DND-41 (cell line): ENCODE data around the gene CMBL.

Source experiments
- ATAC-seq: fragments of 200-7000 bp; cut with Tn5 transposase; 3 replicates; pipeline ENCODE4 v1.9.1; 2021; ENCODE audit warnings: low read depth; ENCODE audit not compliant: insufficient read depth
- DNase-seq: peaks from one replicate; pipeline ENCODE4 v3.0.0-alpha.2; 2020
- H2AFZ ChIP-seq: 2 replicates; pipeline ENCODE4 v1.6.0; 2012; ENCODE audit warnings: low read depth, low read length
- H3K27ac ChIP-seq: 2 replicates; pipeline ENCODE4 v1.5.1; 2012; ENCODE audit warnings: low read length, inconsistent platforms
- H3K27me3 ChIP-seq: fragments of 200-600 bp; sonication (generic); 2 replicates; pipeline ENCODE4 v1.6.0; 2012; ENCODE audit warnings: low read length, mild to moderate bottlenecking, inconsistent platforms; ENCODE audit not compliant: insufficient read depth, poor library complexity
- H3K36me3 ChIP-seq: 2 replicates; pipeline ENCODE4 v1.5.1; 2012; ENCODE audit warnings: low read length, inconsistent platforms; ENCODE audit not compliant: insufficient read depth
- H3K4me1 ChIP-seq: 2 replicates; pipeline ENCODE4 v1.5.1; 2012; ENCODE audit warnings: mild to moderate bottlenecking, low read length; ENCODE audit not compliant: insufficient read depth
- H3K4me2 ChIP-seq: 2 replicates; pipeline ENCODE4 v1.6.0; 2012; ENCODE audit warnings: mild to moderate bottlenecking, moderate library complexity, low read length, inconsistent platforms; ENCODE audit not compliant: insufficient read depth
- H3K4me3 ChIP-seq, 2 experiments: fragments of 200-600 bp in 1 of 2; shearing (Covaris generic) in 1 of 2; 2 replicates each; pipeline ENCODE4 v1.5.1; 2012 to 2016; ENCODE audit warnings: inconsistent platforms in 2 of 2, low read length in 2 of 2, mild to moderate bottlenecking in 2 of 2, low read depth in 1 of 2, moderate library complexity in 1 of 2
- H3K79me2 ChIP-seq: 2 replicates; pipeline ENCODE4 v1.6.0; 2012; ENCODE audit warnings: low read length, inconsistent platforms; ENCODE audit not compliant: insufficient read depth
- H3K9ac ChIP-seq: 2 replicates; pipeline ENCODE4 v1.6.0; 2012; ENCODE audit warnings: low read depth, mild to moderate bottlenecking, inconsistent platforms, low read length, moderate library complexity
- H3K9me3 ChIP-seq: 2 replicates; pipeline ENCODE4 v1.5.1; 2012; ENCODE audit warnings: low read length, moderate library complexity, mild to moderate bottlenecking, inconsistent platforms; ENCODE audit not compliant: insufficient read depth, severe bottlenecking
- H4K20me1 ChIP-seq: 2 replicates; pipeline ENCODE4 v1.6.0; 2012; ENCODE audit warnings: low read length; ENCODE audit not compliant: insufficient read depth
- EZH2 ChIP-seq: IDR thresholded peaks from 3 replicates; pipeline ENCODE4 v1.6.1; 2012; ENCODE audit warnings: borderline replicate concordance, low read depth, mild to moderate bottlenecking, moderate library complexity, low read length, inconsistent platforms; ENCODE audit not compliant: severe bottlenecking
- TF ChIP-seq, protein P1 (sequence below): IDR thresholded peaks from 2 replicates; pipeline ENCODE4 v1.5.1; 2012; ENCODE audit warnings: borderline replicate concordance, low read length, moderate library complexity, mild to moderate bottlenecking; ENCODE audit not compliant: poor library complexity, severe bottlenecking; ENCODE audit errors: extremely low read depth

The CMBL gene

DNA sequence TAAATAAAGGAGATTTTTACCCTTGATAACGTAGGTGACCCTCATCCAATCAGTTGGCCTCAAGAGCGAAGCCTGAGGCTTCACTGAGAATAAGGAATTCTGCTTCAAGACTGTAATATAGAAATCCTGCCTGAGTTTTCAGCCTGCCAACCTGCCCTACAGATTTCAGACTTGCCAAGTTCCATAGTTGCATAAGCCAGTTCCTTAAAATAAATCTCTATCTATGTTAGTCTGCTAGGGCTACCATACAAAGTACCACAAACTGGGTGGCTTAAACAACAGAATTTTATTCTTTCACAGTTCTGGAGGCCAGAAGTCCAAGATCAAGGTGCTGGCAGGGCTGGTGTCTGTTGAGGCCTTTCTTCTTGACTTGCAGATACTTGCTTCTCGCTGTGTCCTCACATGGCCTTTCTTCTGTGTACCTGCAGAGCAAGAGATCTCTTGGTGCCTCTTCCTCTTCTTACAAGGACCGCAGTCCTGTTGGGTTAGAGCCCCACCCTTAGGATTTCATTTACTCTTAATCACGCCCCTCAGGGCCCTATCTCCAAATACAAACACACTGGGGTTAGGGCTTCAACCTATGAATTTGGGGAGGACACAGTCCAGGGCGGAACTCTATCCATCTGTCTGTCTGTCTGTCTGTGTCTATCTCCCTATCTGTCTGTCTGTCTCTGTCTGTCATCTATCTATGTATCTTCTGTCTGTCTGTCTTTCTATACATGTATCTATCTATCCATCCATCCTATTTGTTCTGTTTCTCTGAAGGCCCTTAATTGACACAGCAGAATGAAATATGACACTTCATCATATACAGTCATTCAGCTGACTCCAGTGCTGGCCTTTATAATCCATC lies 17.0 kb upstream of the CMBL start:
- Histone ChIP-seq H4K20me1 (no peaks in the 10 kb centered on the region), H3K4me3 (no peak overlapping the region), H3K4me1 (no peaks in the 10 kb centered on the region), H3K9ac (no peak overlapping the region), H3K36me3 (no peaks in the 10 kb centered on the region), H3K79me2 (no peaks in the 10 kb centered on the region), H2AFZ (no peak overlapping the region), H3K4me2 (no peak overlapping the region), H3K27me3 (no peaks in the 10 kb centered on the region), H3K27ac (no peak overlapping the region), H3K9me3 (no peaks in the 10 kb centered on the region)
- TF ChIP-seq, protein P1, sequence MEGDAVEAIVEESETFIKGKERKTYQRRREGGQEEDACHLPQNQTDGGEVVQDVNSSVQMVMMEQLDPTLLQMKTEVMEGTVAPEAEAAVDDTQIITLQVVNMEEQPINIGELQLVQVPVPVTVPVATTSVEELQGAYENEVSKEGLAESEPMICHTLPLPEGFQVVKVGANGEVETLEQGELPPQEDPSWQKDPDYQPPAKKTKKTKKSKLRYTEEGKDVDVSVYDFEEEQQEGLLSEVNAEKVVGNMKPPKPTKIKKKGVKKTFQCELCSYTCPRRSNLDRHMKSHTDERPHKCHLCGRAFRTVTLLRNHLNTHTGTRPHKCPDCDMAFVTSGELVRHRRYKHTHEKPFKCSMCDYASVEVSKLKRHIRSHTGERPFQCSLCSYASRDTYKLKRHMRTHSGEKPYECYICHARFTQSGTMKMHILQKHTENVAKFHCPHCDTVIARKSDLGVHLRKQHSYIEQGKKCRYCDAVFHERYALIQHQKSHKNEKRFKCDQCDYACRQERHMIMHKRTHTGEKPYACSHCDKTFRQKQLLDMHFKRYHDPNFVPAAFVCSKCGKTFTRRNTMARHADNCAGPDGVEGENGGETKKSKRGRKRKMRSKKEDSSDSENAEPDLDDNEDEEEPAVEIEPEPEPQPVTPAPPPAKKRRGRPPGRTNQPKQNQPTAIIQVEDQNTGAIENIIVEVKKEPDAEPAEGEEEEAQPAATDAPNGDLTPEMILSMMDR: no peak
- TF ChIP-seq EZH2: no peak
- DNase-seq (no peak), ATAC-seq (no peak)

DNA sequence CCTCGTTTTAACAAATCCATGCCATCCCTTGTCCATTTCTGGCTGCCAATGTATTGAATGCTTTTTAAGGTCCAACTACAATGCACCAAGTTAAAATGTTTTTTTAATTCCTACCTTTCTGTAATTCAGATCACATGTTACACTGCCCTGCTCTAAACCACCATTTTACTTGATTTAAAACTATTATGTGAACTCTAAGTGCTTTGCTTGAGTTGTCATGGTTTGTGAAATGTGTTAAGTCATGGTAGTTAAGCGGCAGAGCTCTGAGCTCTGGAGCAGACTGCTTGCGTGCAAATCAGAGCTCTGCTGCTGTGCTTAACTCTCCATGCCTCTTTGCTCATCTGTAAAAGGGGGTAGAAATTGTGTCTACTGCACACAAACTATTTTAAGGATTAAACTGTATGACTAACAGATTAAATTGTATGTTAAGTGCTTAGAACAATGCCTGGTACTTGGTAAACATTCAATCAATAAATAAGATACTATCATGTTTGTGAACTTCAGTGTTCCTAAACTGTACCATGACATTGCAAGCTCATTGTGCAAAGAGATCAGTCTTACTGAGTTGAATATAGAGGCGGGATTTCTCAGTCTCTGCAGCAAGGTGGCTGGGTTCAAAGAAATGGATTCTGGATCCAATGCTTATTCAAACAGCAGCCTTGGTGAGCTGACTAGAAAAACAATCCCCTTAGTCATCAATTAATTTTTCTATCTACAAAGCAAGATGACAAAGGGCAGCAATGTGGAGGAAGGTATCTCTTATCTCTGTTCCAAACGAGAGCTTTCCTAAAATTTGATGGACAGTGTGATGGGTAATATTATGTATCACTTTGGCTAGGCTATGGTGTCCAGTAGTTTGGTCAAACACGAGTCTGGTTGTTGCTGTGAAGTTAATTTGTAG lies 16.1 kb upstream of the CMBL start:
- H4K20me1 ChIP-seq: no peaks in the 10 kb centered on the region
- H3K4me2 ChIP-seq: no peak overlapping the region
- H3K27ac ChIP-seq: no peak overlapping the region
- no peak for TF ChIP-seq EZH2
- TF ChIP-seq, protein P1: no peak
- no peaks in the 10 kb centered on the region for H3K79me2 ChIP-seq
- DNase-seq (no peak), ATAC-seq (no peak)
- H3K27me3 ChIP-seq: no peaks in the 10 kb centered on the region
- H3K4me3 ChIP-seq: no peak overlapping the region
- no peaks in the 10 kb centered on the region for H3K36me3 ChIP-seq
- H3K9ac ChIP-seq: no peak overlapping the region
- no peak overlapping the region for H2AFZ ChIP-seq
- no peaks in the 10 kb centered on the region for H3K9me3 ChIP-seq
- no peaks in the 10 kb centered on the region for H3K4me1 ChIP-seq

DNA sequence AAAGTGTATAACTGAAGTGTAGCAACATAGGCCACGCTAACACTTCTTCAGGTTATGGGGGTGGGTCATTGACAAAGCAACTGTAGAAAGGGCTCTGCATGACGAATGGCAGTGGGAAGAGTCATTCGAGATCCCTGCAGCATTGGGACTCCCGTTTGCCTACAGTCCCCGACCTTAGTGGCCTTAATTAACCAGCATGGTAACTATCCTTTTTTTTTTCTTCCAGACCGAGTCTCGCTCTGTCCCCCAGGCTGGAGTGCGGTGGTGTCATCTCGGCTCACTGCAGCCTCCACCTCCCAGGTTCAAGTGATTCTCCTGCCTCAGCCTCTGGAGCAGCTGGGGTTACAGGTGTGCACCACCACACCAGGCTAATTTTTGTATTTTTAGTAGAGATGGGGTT lies 14.2 kb upstream of the CMBL start:
- H4K20me1 ChIP-seq: no peaks in the 10 kb centered on the region

More for the DNA sequence above, 14.2 kb upstream of the CMBL start:
- Histone ChIP-seq H2AFZ (no peak overlapping the region), H3K9ac (no peak overlapping the region), H3K27ac (no peak overlapping the region), H3K36me3 (no peaks in the 10 kb centered on the region), H3K4me1 (no peaks in the 10 kb centered on the region), H3K79me2 (no peaks in the 10 kb centered on the region), H3K4me3 (no peak overlapping the region), H3K9me3 (no peaks in the 10 kb centered on the region), H3K4me2 (no peak overlapping the region), H3K27me3 (no peaks in the 10 kb centered on the region)
- no peak for DNase-seq
- no peak for ATAC-seq
- TF ChIP-seq, protein P1: no peak
- TF ChIP-seq EZH2: no peak
